GM04503 (cell line): ENCODE data around the gene GJB4.

Experiments
- DNase-seq: peaks from one replicate; pipeline ENCODE4 v3.0.0-alpha.2; 2012; ENCODE audit warnings: low read depth

The GJB4 gene

DNA sequence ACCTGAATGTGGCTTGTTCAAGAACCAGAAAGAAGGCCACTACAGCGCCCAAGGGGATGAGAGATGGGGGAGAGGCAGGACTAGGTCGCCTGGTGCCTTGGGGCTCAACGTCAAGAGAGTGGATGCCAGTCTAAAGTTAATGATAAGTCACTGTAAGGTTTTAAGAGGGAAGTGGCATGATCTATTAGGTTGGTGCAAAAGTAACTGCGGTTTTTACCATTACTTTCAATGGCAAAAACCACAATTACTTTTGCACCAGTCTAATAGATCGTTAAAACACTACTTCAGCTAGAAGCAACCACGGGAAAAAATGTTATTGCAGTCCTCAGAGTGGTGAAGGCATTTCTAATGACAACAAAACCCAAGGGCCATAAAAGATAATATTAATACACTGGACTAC lies 18.8 kb downstream of the GJB4 start:
- DNase-seq = no peak

DNA sequence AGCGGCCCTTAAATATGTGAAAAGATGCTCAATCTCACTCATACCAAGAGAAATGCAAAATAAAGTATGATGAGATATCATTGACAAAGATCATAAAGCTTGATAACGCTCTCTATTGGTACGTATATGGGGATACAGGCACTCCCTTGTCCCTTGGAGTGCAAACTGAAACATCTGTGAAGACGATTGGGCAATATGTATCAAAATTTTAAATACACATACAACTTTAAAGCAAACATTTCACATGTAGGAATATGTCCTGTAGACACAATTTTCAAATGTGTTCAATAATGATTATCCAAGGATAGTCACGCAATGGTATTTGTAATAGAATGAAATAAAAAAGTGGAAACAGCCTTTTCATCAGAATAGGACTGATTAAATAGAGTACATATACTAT lies 19.5 kb downstream of the GJB4 start:
- DNase-seq = no peak

DNA sequence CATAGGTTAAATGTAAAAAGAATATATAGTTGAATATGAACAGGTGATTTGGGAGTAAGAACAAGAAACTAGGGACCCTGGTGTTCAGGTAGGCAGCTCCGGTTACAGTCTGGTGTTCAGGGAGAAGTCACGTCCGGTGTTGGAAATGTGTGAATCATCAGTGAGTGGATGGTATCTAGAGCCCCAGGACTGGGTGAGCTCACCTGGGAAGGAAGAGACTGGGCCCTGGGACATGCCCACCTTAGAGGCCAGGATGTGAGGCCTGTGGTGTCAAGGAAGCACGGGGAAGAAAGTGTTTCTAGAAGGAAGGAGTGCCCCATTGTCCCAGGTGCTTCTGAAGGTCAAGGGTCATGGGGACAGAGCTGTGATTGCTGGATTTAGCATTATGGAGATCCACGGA lies 20.0 kb downstream of the GJB4 start:
- no peak for DNase-seq

DNA sequence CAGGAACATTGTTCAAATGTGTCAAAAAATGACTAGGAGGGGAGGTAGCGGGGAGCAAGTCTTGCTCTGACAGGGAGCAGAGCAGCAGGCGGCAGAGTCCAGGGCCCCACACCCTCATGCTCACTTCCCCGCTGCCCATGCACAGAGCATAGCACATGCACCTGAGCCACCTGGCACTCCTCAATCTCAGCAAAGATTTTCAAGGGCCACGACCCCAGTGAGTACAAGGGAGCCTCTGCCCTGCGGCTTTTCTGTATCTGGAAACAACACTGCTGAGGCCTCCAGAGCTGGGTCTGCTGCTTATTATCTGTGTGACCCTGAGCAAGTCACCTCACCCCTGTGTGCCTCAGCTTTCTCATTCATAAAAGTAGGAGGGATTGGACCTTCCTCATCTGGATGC lies 20.4 kb downstream of the GJB4 start:
- no peak for DNase-seq

DNA sequence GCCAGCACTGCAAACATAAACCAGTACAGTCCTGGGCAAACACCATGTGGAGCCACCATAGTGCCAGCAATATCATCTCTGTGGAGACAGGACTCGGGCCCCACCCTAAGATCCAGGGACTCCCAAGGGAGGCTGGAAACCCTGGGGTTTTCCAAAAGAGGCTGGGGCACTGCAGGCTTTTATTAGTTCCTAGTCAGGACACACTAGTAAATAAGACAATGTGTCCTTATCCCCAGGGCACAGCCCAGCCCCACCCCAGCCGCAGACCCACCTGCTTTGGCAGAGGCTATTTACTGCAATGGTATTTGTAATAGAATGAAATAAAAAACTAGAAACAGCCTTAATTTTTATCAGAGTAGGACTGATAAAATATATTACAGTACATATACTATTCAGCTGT lies 21.0 kb downstream of the GJB4 start:
- no peak for DNase-seq

DNA sequence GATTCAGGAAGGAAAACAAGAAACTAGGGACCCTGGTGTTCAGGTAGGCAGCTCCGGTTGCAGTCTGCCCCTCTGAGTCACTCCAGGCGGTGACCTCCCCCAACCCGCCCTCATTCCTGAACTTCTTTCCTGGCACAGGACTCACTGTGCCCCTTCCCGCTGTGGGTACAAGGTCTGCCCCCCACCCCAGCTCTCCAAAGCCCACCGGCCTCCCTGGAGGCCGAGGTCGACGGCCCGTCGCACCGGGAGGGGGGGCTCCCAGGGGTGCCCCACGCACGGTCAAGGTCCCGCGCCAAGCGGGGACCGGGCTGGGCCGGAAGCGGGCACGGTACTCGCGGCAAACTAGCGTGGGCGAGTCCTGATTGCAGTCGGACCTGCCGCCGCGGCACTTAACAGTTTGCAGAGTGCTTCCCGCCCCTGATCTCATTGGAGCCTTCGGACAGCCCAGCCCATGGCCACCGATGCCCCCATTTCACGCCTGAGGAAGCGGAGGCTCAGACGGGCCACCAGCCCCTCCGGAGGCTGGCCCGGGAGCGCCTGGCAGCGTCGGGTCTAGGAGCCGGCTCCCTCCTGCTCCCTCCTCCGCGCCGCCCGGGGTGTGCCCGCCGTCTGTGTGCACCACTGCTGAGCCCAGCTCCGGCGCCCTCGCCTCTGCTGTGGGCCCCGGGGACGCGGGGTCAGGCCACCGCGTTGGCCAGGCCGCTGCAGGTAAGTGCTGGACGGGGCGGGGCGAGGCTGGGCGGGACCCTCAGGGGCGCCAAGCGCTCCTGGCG lies 21.7 kb downstream of the GJB4 start, which contains the start of gene GJB3:
Gene GJB3 (plus strand): TSS at position 144 of the 773 bp plus-strand sequence. CDS start 3,549 bp downstream, outside the sequence.
- no peak for DNase-seq

DNA sequence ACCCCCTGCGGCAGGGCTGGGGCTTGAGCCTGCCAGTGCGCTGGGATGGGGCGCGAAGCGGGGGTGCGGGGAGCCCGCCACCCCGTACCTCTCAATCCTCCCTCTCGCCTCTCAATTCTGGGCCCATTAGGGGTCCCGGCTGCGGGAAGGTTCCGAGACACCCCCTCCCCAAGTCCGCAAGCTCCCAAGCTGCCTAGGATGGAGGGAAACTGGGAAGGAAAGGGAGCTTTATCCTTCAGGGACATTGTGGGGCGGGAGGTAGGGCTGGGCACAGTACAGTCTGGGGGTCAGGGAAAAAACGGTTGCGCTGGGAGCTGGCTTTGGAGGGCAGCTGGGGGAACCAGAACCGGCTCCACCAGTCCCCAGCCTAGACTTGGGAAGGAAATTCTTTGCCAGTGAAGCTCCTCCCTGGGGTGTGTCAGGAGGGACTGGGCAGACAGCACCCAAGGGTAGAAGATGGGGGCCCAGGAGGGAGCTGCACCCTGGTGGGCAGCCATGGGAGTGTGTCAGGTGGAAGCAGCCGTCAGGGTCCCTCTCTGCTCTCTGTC lies 22.4 kb downstream of the GJB4 start:
- DNase-seq = no peak

DNA sequence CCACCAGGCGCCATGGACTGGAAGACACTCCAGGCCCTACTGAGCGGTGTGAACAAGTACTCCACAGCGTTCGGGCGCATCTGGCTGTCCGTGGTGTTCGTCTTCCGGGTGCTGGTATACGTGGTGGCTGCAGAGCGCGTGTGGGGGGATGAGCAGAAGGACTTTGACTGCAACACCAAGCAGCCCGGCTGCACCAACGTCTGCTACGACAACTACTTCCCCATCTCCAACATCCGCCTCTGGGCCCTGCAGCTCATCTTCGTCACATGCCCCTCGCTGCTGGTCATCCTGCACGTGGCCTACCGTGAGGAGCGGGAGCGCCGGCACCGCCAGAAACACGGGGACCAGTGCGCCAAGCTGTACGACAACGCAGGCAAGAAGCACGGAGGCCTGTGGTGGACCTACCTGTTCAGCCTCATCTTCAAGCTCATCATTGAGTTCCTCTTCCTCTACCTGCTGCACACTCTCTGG lies 25.2 kb downstream of the GJB4 start:
- no peak for DNase-seq

DNA sequence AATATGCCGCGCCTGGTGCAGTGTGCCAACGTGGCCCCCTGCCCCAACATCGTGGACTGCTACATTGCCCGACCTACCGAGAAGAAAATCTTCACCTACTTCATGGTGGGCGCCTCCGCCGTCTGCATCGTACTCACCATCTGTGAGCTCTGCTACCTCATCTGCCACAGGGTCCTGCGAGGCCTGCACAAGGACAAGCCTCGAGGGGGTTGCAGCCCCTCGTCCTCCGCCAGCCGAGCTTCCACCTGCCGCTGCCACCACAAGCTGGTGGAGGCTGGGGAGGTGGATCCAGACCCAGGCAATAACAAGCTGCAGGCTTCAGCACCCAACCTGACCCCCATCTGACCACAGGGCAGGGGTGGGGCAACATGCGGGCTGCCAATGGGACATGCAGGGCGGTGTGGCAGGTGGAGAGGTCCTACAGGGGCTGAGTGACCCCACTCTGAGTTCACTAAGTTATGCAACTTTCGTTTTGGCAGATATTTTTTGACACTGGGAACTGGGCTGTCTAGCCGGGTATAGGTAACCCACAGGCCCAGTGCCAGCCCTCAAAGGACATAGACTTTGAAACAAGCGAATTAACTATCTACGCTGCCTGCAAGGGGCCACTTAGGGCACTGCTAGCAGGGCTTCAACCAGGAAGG lies 25.8 kb downstream of the GJB4 start:
- no peak for DNase-seq

DNA sequence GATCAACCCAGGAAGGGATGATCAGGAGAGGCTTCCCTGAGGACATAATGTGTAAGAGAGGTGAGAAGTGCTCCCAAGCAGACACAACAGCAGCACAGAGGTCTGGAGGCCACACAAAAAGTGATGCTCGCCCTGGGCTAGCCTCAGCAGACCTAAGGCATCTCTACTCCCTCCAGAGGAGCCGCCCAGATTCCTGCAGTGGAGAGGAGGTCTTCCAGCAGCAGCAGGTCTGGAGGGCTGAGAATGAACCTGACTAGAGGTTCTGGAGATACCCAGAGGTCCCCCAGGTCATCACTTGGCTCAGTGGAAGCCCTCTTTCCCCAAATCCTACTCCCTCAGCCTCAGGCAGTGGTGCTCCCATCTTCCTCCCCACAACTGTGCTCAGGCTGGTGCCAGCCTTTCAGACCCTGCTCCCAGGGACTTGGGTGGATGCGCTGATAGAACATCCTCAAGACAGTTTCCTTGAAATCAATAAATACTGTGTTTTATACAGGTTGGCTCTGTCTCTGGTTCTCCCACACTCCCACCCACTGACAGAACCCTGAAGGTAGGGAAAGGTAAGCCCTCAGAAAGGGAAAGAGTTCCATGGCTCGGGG lies 26.4 kb downstream of the GJB4 start:
- DNase-seq = no peak

DNA sequence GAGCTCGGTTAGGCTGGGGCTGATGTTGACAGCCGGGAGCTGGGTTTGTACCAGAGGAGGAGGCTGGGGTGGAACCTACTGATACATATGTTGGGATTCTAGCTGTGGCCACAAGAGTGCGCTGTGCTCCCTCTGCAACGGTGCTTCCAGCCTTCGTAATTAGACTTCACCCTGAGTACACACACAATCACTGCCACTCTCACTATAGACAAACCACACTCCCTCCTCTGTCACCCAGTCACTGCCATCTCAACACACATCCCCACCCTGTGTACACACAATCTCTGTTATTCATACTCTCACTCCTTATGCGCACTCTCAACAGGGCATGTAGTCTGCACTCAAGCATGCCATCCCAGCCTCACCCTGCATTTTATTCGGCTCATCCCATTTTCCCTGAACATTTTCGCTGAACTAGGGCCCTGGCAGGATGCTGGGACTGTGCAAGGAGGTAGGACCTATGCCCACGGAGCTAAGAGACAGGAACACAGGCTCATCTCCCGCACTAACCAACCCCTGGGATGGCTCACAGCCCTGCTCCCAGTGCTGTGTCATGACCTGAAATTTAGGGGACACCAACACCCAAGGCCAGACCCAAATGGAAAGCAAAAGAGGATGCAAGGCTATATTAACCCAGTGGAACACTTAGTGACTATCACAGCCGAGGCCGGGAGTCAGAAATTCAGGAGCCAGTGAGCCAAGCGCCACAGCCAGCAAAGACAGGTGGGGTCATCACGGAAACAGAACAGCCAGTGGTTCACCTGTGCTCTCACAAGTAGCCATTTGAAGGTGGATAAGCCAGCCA lies 27.2 kb downstream of the GJB4 start:
- no peak for DNase-seq

DNA sequence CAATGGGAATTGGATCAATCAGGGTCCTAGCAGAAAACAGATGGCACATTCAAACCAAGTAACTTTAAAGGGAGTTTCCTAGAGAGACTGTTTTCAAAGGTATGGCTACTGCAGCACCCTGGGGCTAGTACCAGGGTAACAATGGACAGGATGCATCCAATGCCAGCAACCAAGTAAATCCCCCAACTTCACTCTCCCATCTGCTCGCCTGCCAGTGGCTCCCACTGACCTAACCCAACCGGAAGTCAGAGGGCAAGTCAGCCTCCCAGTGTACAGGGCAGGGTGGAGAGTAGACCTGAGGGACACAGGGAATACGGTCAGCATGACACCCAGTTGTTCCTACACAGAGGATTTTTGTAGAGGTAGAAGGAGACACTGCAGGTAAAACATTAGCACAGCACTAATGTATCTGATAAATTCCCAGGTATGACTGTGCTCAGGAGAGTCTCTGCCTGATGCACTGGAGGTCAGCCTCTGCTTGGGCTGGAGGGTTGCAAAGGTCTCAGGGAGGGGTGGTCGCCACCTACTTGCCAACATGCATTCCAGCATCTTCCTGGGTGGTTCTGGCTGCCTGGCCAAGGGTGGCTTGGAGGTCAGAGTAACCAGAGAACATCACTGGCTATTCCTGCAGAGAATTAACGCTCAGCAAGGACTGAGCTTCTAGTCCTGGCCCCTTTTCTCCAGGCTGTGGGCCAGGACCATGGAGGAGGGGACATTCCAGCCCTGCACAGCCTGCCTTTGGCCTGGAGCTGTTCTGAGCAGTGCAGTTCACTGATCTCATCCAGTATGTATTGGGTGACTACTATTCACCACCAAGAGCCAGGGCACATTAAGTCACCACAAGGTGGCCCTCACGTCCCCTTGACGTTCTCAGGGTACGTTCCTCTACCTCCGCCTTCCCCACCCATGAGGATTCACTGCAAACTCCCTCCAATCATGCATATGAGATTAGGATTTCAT lies 28.2 kb downstream of the GJB4 start:
- peak; percentile 30 for DNase-seq

DNA sequence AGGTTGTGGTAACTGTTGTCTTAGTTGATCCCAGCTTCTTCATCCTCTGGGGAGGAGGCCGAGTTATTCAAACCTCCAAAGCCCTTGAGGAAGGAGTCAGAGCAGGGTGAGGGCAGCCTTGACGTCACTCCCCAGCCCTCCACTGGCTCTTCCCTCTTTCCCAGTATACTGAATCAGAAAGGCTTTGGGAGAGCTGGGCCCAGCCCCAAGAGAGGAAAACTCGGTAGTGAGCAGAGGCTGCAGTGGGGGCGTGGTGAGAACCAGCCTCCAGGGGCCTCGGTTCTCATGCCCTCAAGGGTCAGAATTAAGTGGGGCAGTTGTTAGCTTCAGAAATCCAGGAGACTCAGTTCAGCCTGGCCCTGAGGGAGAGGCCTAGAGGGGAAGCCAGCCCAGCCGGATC lies 31.4 kb downstream of the GJB4 start:
- no peak for DNase-seq

DNA sequence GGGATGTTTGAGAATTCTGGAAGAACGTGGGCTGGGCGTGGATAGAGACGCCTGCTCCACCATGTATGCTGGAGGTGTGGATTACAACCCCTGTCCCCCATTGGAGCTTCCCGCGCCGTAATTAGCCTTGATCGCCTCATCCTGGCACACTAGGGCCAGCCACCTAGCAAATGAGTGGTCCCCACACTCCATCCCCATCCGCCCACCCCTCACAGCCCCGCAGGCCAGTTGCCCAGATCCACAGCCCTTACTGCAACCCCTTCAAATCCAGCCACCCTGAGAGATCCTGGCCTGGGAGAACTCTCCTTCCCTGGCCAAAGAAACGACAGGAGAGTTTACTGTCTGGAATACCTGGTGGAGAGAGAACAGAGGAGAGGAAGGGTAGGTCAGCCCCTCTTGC lies 32.9 kb downstream of the GJB4 start:
- no peak for DNase-seq

DNA sequence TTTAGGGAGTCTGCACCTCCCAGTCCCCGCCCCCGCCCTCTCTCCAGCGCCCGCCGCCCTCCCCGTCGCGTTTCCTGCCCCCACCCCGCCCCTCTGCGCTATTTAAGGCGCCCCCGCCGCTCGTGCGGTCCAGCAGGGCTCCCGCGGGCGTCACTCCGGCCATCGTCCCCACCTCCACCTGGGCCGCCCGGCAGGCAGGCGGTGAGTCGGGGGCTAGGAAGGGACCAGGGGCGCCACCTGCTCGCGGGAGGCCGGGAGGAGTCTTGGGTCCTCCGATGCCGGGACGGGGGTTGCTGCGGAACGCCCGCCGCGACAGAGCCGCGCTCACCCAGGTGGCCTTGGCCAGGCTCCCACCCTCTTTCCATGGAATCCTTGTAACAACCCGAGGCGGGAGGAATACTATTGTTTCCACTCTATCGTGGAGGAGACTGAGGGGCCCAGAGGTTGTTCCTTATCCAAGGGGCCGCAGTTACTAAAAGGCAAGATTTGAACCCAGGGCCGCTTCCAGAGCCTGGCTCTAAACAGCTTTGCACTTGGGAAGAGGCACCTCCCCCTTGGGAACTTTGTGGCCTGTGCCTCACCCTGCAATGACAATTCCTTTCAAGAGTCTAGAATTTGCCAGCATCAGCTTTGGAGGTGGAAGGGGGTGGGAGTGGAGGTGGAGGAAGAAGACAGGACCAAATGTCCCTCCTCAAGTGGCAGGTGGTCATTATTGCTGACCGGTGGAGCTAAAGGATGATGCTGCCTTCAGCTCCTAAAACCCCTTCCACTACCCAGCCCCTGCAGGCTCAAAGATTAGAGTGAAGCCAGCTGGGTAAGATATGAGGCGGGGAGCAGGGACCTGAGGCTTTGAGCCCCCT lies 33.6 kb downstream of the GJB4 start, which contains the start of gene GJA4:
Gene GJA4 (plus strand): TSS at position 132 of the 860 bp plus-strand sequence. CDS start 1,215 bp downstream, outside the sequence.
- no peak for DNase-seq

DNA sequence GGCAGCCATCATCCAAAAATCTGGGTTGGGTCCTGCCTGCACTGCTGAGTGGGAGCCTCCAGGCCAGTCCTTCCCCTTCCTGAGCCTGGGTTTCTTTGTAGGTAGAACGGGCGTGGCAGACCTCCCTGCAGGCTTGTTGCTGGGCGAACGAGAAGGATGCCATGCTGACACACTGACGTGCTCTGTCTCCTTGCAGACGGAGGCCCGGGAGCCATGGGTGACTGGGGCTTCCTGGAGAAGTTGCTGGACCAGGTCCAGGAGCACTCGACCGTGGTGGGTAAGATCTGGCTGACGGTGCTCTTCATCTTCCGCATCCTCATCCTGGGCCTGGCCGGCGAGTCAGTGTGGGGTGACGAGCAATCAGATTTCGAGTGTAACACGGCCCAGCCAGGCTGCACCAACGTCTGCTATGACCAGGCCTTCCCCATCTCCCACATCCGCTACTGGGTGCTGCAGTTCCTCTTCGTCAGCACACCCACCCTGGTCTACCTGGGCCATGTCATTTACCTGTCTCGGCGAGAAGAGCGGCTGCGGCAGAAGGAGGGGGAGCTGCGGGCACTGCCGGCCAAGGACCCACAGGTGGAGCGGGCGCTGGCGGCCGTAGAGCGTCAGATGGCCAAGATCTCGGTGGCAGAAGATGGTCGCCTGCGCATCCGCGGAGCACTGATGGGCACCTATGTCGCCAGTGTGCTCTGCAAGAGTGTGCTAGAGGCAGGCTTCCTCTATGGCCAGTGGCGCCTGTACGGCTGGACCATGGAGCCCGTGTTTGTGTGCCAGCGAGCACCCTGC lies 34.7 kb downstream of the GJB4 start:
- DNase-seq = no peak

DNA sequence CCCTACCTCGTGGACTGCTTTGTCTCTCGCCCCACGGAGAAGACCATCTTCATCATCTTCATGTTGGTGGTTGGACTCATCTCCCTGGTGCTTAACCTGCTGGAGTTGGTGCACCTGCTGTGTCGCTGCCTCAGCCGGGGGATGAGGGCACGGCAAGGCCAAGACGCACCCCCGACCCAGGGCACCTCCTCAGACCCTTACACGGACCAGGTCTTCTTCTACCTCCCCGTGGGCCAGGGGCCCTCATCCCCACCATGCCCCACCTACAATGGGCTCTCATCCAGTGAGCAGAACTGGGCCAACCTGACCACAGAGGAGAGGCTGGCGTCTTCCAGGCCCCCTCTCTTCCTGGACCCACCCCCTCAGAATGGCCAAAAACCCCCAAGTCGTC lies 35.2 kb downstream of the GJB4 start:
- DNase-seq = no peak

DNA sequence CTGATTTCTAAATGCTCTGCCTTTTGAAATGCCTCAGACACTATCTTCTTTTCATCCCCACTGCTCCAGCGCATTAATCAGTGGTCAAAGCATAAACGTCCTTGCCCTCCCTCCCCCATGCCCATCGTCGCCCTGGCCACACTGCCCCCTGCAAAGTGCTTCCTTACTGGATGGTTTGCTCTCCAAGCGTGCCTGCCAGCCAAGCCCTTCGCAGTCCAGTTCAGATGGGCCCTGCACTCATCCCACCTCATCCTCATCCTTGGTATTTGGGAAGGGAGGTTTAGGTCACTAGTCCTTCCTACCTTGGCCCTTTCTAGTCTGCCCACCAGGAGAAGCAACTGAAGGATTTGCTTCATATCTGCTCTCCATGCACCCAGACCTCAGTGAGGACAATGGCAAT lies 36.4 kb downstream of the GJB4 start:
- no peak for DNase-seq

DNA sequence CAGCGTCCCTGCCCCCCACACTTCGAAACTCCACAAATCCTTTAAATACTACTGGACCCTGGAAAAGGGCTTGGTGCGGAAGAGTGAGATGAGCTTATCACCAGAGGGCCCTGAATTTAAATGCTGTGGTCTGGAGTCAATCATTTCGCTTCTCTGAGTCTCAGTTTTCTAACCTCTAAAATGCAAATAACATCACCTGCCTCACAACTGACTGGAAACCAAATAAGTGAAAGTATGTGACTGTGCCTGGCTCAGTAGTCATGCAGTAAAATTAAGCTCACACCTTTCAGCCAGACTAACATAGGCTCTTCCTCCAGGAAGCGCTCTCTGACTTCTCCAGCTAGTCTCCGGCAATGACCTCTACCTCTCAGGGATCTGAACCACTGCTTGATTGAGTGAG lies 37.5 kb downstream of the GJB4 start:
- no peak for DNase-seq
